HEK293 (cell line): ENCODE results near the gene PRRC2C.

Source experiments
- CTCF ChIA-PET: fragments of 350-600 bp; formaldehyde crosslinking; extraction: SDS; loops from one replicate; lab custom pipeline; 2021; ENCODE audit warnings: antibody characterized with exemption; lab: Yijun Ruan, JAX
- POLR2A ChIA-PET: fragments of 300-600 bp; formaldehyde crosslinking; extraction: SDS; loops from one replicate; lab custom pipeline; 2020; ENCODE audit warnings: antibody characterized with exemption, inconsistent platforms; lab: Yijun Ruan, JAX
- H3K27ac ChIP-seq: fragments of 200-500 bp; sonication (Bioruptor generic); 2 replicates; pipeline ENCODE4 v1.5.1; 2014; ENCODE audit warnings: low read depth, low read length, control low read depth, inconsistent platforms; ENCODE audit errors: extremely low read depth
- H3K36me3 ChIP-seq, 2 experiments: fragments of 200-500 bp in 1 of 2; sonication (Bioruptor generic) in 1 of 2; 1 replicate in 1 of 2; 2 replicates in 1 of 2; pipeline ENCODE4 v1.5.1; 2014 to 2017; ENCODE audit warnings: inconsistent platforms in 2 of 2, low read length in 2 of 2; ENCODE audit not compliant: control insufficient read depth in 2 of 2, insufficient read depth in 1 of 2
- H3K4me1 ChIP-seq: fragments of 200-500 bp; sonication (Bioruptor generic); 2 replicates; pipeline ENCODE4 v1.5.1; 2014; ENCODE audit warnings: mild to moderate bottlenecking, low read length, inconsistent platforms; ENCODE audit not compliant: control insufficient read depth, insufficient read depth
- H3K4me3 ChIP-seq: 2 replicates; pipeline ENCODE4 v1.5.1; 2011; ENCODE audit warnings: low read depth, mild to moderate bottlenecking, control low read depth, low read length, moderate library complexity
- H3K9me3 ChIP-seq: fragments of 200-500 bp; sonication (Bioruptor generic); 2 replicates; pipeline ENCODE4 v1.5.1; 2014; ENCODE audit warnings: low read depth, low read length, inconsistent platforms; ENCODE audit not compliant: control insufficient read depth, insufficient read depth
- ATF2 ChIP-seq: fragments of 450-650 bp; formaldehyde crosslinking; IDR thresholded peaks from 2 replicates; pipeline ENCODE4 v1.5.1; 2016; ENCODE audit warnings: missing biosample characterization, missing genetic modification characterization, low read depth
- KLF17 ChIP-seq: fragments of 450-650 bp; formaldehyde crosslinking; IDR thresholded peaks from 2 replicates; pipeline ENCODE4 v1.5.1; 2016; ENCODE audit warnings: missing biosample characterization, missing genetic modification characterization
- OVOL3 ChIP-seq: fragments of 450-650 bp; formaldehyde crosslinking; IDR thresholded peaks from 2 replicates; pipeline ENCODE4 v1.5.1; 2016; ENCODE audit warnings: missing biosample characterization, missing genetic modification characterization
- PRDM1 ChIP-seq: fragments of 450-650 bp; formaldehyde crosslinking; IDR thresholded peaks from 2 replicates; pipeline ENCODE4; 2016; ENCODE audit warnings: missing biosample characterization, missing genetic modification characterization
- SETDB1 ChIP-seq: IDR thresholded peaks from one replicate; pipeline ENCODE4 v1.6.1; 2017; ENCODE audit warnings: mild to moderate bottlenecking, low read length, moderate library complexity, mixed read lengths; ENCODE audit not compliant: insufficient read length
- ZFHX2 ChIP-seq: fragments of 450-650 bp; formaldehyde crosslinking; conservative IDR thresholded peaks from 2 replicates; pipeline ENCODE4 v1.5.1; 2016; ENCODE audit warnings: missing biosample characterization, missing genetic modification characterization
- ZFP3 ChIP-seq: fragments of 450-650 bp; formaldehyde crosslinking; IDR thresholded peaks from 2 replicates; pipeline ENCODE4 v1.5.1; 2016; ENCODE audit warnings: low read depth, missing biosample characterization, missing genetic modification characterization
- ZNF10 ChIP-seq: fragments of 450-650 bp; formaldehyde crosslinking; IDR thresholded peaks from 2 replicates; pipeline ENCODE4 v1.5.1; 2017; ENCODE audit warnings: missing biosample characterization, missing genetic modification characterization
- ZNF211 ChIP-seq: fragments of 450-650 bp; formaldehyde crosslinking; IDR thresholded peaks from 2 replicates; pipeline ENCODE4 v1.5.1; 2016; ENCODE audit warnings: low read depth, missing biosample characterization, missing genetic modification characterization
- ZNF221 ChIP-seq: fragments of 450-650 bp; formaldehyde crosslinking; IDR thresholded peaks from 2 replicates; pipeline ENCODE4 v1.5.1; 2017; ENCODE audit warnings: missing biosample characterization, missing genetic modification characterization, borderline replicate concordance
- ZNF24 ChIP-seq: fragments of 450-650 bp; formaldehyde crosslinking; IDR thresholded peaks from 2 replicates; pipeline ENCODE4 v1.5.1; 2016; ENCODE audit warnings: missing biosample characterization, missing genetic modification characterization
- ZNF266 ChIP-seq: fragments of 450-650 bp; formaldehyde crosslinking; IDR thresholded peaks from 2 replicates; pipeline ENCODE4 v1.5.1; 2016; ENCODE audit warnings: missing biosample characterization, missing genetic modification characterization, low read depth
- ZNF280C ChIP-seq: fragments of 450-650 bp; formaldehyde crosslinking; IDR thresholded peaks from 2 replicates; pipeline ENCODE4 v1.5.1; 2016; ENCODE audit warnings: missing biosample characterization, missing genetic modification characterization
- ZNF426 ChIP-seq: fragments of 450-650 bp; formaldehyde crosslinking; IDR thresholded peaks from 2 replicates; pipeline ENCODE4 v1.5.1; 2017; ENCODE audit warnings: missing biosample characterization, missing genetic modification characterization, mild to moderate bottlenecking, inconsistent platforms, moderate library complexity
- ZNF521 ChIP-seq: fragments of 450-650 bp; formaldehyde crosslinking; IDR thresholded peaks from 2 replicates; pipeline ENCODE4 v1.5.1; 2017; ENCODE audit warnings: missing biosample characterization, mild to moderate bottlenecking, missing genetic modification characterization
- ZNF548 ChIP-seq: fragments of 450-650 bp; formaldehyde crosslinking; IDR thresholded peaks from 2 replicates; pipeline ENCODE4 v1.5.1; 2016; ENCODE audit warnings: missing biosample characterization, missing genetic modification characterization
- ZNF558 ChIP-seq: fragments of 450-650 bp; formaldehyde crosslinking; IDR thresholded peaks from 2 replicates; pipeline ENCODE4 v1.5.1; 2016; ENCODE audit warnings: missing biosample characterization, missing genetic modification characterization
- ZNF670 ChIP-seq: fragments of 450-650 bp; formaldehyde crosslinking; IDR thresholded peaks from 2 replicates; pipeline ENCODE4 v1.5.1; 2016; ENCODE audit warnings: missing biosample characterization, missing genetic modification characterization, low read depth
- ZNF768 ChIP-seq: fragments of 450-650 bp; formaldehyde crosslinking; IDR thresholded peaks from 2 replicates; pipeline ENCODE4 v1.5.1; 2018; ENCODE audit warnings: missing biosample characterization, mild to moderate bottlenecking, missing genetic modification characterization
- ZNF792 ChIP-seq: fragments of 450-650 bp; formaldehyde crosslinking; IDR thresholded peaks from 2 replicates; pipeline ENCODE4 v1.5.1; 2016; ENCODE audit warnings: missing biosample characterization, missing genetic modification characterization
- ZSCAN23 ChIP-seq: fragments of 450-650 bp; formaldehyde crosslinking; IDR thresholded peaks from 2 replicates; pipeline ENCODE4 v1.5.1; 2016; ENCODE audit warnings: missing biosample characterization, missing genetic modification characterization
- ZXDB ChIP-seq: fragments of 450-650 bp; formaldehyde crosslinking; IDR thresholded peaks from 2 replicates; pipeline ENCODE4 v1.5.1; 2016; ENCODE audit warnings: missing biosample characterization, missing genetic modification characterization
- TF ChIP-seq, protein P1 (sequence below): fragments of 450-650 bp; formaldehyde crosslinking; IDR thresholded peaks from 2 replicates; pipeline ENCODE4 v1.5.1; 2017; ENCODE audit warnings: missing biosample characterization, mild to moderate bottlenecking, missing genetic modification characterization, moderate library complexity
- TF ChIP-seq, protein P2 (sequence below): fragments of 450-650 bp; formaldehyde crosslinking; IDR thresholded peaks from 2 replicates; pipeline ENCODE4 v1.5.1; 2016; ENCODE audit warnings: missing biosample characterization, missing genetic modification characterization

The PRRC2C gene

GRCh38 chr1:171472183-171472647 is 13.1 kb upstream of the PRRC2C start (continued):
- TF ChIP-seq SETDB1 (no peak), ZNF211 (tag by site-specific recombination) (no peak), ZNF266 (no peak), ZNF221 (tag by site-specific recombination) (no peak), ZNF280C (no peak)
- TF ChIP-seq, protein P1, sequence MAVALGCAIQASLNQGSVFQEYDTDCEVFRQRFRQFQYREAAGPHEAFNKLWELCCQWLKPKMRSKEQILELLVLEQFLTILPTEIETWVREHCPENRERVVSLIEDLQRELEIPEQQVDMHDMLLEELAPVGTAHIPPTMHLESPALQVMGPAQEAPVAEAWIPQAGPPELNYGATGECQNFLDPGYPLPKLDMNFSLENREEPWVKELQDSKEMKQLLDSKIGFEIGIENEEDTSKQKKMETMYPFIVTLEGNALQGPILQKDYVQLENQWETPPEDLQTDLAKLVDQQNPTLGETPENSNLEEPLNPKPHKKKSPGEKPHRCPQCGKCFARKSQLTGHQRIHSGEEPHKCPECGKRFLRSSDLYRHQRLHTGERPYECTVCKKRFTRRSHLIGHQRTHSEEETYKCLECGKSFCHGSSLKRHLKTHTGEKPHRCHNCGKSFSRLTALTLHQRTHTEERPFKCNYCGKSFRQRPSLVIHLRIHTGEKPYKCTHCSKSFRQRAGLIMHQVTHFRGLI, result no peak

- CTCF ChIA-PET, result interaction anchor here (1.1 kb wide), 1 partner anchor 8 kb away, joined by 4 read pairs; no protein-coding TSS in a partner anchor
- Histone ChIP-seq H3K9me3 (no peaks in the 10 kb centered on the region), H3K4me1 (peaks cover 2% of the 10 kb centered on the region; the same call in 1 of the 2 replicates), H3K36me3 (no peaks in the 10 kb centered on the region), H3K4me3 (no peak overlapping the region), H3K27ac (no peak overlapping the region)
- no peak for TF ChIP-seq ZNF548 (tag by site-specific recombination)
- no peak for TF ChIP-seq ZNF426 (tag by site-specific recombination)
- peak; percentile 47; the same call in 1 of the 2 replicates for TF ChIP-seq ATF2 (tag by site-specific recombination)
- TF ChIP-seq, protein P2, sequence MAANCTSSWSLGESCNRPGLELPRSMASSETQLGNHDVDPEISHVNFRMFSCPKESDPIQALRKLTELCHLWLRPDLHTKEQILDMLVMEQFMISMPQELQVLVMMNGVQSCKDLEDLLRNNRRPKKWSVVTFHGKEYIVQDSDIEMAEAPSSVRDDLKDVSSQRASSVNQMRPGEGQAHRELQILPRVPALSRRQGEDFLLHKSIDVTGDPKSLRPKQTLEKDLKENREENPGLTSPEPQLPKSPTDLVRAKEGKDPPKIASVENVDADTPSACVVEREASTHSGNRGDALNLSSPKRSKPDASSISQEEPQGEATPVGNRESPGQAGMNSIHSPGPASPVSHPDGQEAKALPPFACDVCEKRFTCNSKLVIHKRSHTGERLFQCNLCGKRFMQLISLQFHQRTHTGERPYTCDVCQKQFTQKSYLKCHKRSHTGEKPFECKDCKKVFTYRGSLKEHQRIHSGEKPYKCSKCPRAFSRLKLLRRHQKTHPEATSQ (tag by site-specific recombination), result no peak
- no peak for TF ChIP-seq ZNF670 (tag by site-specific recombination)
- no peak for TF ChIP-seq ZNF792 (tag by site-specific recombination)
- no peak for TF ChIP-seq ZNF24 (tag by site-specific recombination)
- TF ChIP-seq ZNF768 (tag by site-specific recombination), result no peak
- POLR2A ChIA-PET, result interaction anchor here (1.3 kb wide), 1 partner anchor 8 kb away, joined by 9 read pairs; the partner anchor contains the start of gene PRRC2C
These were observed 8.5 kb upstream of the PRRC2C start for GRCh38 chr1:171476829-171477228.

GRCh38 chr1:171477804-171478203 is 7.5 kb upstream of the PRRC2C start:
- POLR2A ChIA-PET, result no interaction called here
- CTCF ChIA-PET, result interaction anchor here (0.6 kb wide), 1 partner anchor 288 kb away, joined by 5 read pairs; no protein-coding TSS in a partner anchor
- Histone ChIP-seq H3K27ac (no peak overlapping the region), H3K4me1 (peaks cover 2% of the 10 kb centered on the region; the same call in 1 of the 2 replicates), H3K4me3 (no peak overlapping the region), H3K36me3 (no peaks in the 10 kb centered on the region), H3K9me3 (no peaks in the 10 kb centered on the region)
- TF ChIP-seq PRDM1 (tag by site-specific recombination), result no peak
- TF ChIP-seq ZFHX2, result no peak
- no peak for TF ChIP-seq ZFP3 (tag by site-specific recombination)
- no peak for TF ChIP-seq ZXDB (tag by site-specific recombination)
- TF ChIP-seq KLF17, result no peak
- TF ChIP-seq OVOL3 (tag by site-specific recombination), result no peak
- TF ChIP-seq ZNF558 (tag by site-specific recombination), result no peak
- no peak for TF ChIP-seq ZNF10
- no peak for TF ChIP-seq ZNF521 (tag by site-specific recombination)
- TF ChIP-seq, protein P1, result no peak
- TF ChIP-seq ZSCAN23 (tag by site-specific recombination), result no peak
